GM19238 (cell line): ENCODE measurements around the gene RALGAPA2.
"Not testable (repeated sequence)": the region's sequence is repeated elsewhere in the genome, so short reads cannot be mapped to it uniquely, and the experiment has no call there.

Experiments used
- DNase-seq: peaks from one replicate; pipeline ENCODE4 v3.0.0; 2011; ENCODE audit warnings: low spot score; ENCODE audit not compliant: insufficient read length

Gene RALGAPA2

DNA sequence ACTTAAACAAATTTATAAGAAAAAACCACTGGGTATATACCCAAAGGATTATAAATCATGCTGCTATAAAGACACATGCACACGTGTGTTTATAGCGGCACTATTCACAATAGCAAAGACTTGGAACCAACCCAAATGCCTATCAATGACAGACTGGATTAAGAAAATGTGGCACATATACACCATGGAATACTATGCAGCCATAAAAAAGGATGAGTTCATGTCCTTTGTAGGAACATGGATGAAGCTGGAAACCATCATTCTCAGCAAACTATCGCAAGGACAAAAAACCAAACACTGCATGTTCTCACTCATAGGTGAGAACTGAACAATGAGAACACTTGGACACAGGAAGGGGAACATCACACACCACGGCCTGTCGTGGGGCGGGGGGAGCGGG lies 169.1 kb downstream of the RALGAPA2 start:
- not testable (repeated sequence) for DNase-seq

DNA sequence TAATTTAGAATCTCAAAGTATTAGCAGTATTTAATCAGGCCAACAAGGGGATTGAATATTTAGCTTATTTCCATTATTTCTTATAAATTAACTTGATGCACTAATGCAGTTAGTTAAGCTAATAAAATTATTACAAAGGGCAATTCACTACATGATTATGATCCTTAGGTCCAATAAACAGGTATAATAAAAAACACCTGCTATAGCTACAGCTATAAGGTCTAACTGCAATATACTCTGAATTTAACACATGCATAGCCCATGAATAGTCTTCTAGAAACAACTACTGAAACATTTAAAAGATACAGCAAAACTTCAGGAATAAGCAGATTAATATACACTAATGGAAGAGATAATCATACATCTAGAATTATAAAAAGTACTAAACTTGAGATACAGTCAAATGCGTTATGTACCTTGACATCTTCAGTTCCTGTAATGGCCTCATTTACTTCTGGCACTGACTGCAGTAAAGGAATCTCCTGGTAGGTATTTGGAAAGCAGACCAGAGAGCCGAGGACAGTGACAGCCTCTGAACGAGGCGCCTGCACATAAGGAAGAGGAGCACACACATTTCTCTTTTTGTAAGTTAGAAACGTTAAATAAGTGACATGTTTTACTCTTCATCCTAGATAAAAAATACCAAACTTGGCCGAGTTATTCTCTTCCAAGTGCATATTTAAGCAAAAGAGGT lies 176.1 kb downstream of the RALGAPA2 start:
- no peak for DNase-seq

DNA sequence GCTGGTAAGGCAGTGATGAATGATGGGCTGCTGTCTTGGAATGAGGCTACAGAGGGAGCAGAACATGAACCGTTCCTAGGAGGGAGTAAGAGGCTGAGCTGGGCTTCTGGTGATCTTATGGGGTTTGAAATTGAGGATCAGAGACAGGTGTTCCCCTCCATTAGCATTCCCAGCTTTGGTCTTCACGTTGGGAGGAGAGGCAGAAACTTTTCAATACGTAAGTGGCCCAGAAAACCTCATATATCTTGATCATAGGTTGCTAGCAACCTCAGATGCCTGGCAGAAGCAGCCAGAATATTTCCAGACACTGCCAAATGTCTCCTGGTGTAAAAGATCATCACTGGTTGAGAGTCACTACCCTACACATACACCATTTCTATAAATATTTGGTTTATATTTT lies 177.4 kb downstream of the RALGAPA2 start:
- DNase-seq: no peak

DNA sequence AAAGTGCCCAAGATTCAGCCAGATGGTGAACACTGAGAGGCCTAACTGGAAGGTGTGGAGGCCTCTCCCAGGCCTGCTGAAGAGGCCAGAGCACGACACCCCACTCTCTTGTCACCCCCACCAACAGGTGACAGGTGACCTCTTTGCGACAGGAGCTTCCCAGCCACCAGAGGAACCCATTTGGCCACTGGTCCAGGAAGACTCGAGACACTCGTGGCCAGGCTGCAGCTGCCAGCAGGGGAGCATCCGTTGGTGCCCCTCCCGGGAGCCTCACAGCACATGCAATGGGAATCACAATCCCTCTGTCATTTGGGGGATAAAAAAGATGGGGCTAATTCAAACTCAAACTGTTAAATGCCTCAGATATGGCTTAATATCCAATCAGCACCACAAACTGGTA lies 181.2 kb downstream of the RALGAPA2 start:
- no peak for DNase-seq

DNA sequence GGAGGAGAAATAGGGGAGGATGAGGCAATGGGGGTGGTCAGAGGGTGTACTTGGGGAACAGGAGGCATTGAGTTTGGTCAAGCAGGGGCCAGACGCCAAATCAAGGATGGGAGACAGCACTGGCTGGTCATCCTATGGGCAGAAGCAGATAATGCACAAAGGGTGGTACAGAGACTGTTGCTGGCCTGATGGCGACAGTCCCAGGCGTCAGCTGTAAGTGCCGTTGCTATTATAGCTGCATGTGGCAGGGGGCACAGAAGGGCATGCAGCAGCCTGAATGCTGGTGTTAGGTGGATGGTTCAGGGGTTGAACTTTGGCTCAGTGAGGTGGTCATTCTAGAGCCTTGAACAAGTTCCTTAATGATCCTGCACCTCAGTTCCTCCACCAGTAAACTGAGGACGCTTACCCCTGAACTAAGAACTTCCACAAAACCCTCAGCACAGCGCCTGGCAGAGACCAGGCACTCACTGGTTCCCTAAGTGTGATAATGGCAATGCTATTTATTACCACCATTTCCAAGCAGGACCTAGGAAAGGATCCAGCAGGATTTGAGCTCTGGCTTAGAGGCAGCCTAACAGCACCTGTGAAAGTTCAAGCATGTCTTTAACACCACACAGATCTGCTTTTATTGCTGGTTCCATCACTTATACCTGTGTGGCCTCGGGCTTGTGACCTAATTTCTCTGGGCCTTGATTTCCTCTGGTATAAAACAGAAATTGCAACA lies 181.9 kb downstream of the RALGAPA2 start:
- DNase-seq: no peak

DNA sequence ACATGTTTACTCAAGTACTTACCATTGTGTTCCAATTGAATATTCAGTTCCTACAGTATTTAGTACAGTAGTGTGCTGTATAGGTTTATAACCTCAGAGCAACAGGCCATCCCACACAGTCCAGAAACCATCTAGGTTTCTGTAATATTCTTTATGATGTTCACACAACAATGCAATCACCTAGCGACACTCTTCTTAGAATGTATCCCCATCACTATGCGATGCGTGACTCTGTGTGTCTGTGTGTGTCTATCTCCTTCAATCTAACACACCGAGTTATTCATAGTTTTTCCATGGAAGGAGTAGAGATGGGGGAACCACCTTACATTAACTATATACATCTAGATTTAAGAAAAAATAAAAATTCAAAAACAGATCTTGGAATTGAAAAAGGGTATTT lies 182.8 kb downstream of the RALGAPA2 start:
- no peak for DNase-seq

DNA sequence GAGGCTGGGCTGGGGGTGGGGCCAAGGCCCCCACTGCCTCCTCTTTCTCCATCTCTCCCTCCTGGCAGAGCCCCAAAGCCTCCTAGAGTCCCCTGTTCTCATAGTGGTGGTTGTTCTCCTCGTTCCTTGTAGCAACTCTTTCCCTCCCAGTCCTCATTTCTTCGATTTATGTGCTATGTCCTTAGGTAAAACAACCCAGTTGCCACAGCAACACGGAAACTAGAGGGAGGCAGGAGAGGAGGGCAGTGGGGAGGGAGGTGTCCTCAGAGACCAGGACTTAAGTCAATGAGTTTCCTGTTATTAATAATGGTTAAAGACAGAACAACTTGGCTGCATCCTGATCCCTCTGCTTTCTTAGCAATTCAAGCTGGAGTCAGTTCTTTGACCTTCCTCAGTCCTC lies 183.6 kb downstream of the RALGAPA2 start:
- no peak for DNase-seq

DNA sequence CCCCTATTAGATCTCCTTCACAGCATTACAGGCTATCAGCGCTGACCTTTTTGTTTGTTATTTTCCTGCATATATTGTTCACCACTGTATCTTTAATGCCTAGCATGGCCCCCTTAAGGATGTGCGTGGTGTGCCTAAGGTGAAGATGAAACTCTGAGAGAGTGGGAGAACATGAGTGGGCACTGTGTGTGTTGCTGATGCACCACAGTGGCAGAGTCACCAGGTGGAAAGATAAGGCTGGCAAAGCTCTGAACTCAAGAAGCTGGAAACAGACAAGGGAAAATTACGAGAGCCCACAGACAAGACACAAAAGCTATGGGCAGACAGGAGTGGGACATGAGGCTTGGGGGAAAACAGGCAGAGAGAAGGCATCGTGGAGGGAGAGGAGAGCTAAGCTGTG lies 184.8 kb downstream of the RALGAPA2 start:
- no peak for DNase-seq

DNA sequence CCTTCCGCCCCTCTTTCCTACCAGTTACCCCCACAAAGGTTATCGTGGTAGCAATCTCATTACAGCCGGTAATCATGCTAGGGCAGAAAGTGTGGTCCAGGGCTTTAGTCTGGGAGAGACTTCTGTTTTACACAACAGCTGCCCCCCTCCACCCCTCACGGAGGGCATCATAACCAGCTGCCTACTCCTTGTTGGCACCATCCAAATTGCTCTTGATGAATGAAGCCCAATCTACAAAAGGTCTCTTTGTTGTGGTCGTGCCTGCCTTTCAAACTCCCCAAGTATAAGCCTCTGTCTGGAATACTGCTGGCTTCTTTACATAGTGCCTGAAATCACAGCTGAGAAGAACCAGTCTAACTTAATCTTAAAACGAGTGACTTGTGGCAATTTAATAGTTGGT lies 186.7 kb downstream of the RALGAPA2 start:
- no peak for DNase-seq

DNA sequence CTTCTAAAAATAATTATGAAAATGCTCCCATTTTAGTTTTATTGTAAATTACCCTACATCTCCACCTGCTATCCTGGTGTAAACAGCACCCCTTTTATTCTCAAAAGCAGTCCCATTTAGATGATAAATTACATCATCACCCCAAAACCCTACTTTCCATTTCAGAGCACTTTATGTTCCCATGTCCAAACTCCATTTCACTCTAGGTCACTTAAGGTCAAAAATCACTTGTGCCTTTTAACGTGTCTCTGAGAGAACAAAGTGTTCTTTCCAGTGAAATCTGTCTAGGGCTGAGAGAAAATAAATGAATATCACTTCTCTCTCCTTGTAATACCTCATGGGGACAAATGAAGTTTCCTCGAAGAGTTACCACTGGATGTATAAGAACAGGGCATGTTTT lies 187.2 kb downstream of the RALGAPA2 start:
- no peak for DNase-seq

DNA sequence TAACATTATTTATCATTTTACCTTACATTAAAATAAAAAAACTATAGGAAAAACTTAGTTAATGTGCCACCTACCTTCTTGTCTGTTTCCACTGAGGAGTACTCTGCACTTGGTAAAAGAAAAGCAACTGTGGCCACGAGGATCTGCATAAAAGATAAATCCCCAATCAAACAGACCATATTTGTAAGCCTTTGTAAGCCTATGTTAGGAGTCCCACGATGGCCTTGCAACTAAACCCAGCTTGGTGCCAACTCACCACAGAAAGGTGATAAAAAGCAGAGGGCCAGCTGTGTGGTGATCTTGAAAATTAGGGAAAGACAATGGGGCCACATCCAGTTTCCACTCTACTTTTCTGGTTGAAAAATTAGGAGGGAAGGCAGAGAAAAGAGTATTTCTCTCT lies 187.7 kb downstream of the RALGAPA2 start:
- DNase-seq: no peak

DNA sequence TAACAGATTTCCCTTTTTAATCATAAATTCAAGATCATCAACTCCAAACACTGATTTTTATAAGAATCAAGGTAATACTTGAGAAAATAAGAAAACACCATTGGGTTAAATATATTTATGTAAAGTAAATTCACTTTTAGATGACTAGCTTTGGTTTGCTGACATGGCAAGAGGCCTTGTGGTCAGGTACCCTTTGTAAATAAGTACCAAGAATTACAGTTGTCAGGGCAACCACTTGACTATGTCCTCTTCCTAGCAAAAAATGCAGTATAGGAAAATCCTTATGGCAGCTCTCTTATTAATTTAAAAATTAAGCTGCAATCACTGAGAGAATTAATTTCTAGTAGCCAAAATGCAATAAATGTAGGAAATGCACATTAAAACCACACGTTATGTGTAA lies 190.7 kb downstream of the RALGAPA2 start:
- DNase-seq: no peak

DNA sequence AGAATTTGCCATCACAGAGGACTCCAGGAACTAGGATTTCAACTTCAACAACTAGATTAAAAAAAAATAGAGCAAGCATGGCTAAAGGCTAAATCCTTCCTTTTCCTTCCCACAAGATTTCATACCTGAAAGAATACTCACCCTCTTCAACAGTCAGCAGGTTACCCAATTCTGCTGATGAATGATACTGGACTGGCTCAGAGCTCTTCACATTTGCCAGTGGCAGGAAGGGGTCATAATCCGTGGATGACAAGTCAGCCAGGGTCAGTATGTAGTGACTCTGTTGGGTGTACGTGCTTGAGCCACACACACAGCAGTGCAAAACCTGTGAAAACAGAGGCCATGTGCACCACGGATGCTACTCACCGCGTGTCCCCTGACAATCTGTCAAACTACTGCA lies 191.7 kb downstream of the RALGAPA2 start:
- no peak for DNase-seq

DNA sequence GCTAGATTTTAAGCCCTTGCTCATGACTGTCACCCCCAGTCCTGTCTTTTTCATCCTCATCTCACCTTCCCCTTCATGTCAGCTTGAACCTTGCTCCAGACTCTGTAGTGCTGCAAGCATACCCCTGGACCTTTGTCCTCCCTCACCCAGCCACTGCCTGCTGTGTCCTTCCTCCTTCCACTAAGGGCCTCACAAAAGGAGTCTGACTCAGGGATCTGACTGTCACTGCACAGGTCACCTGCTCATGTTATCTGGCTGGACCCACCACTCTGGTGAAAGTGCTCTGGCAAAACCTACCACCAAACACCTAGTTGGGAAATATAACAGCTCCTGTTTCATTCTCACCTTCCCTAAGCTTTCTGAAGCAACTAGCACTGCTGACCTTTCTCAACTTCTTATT lies 193.2 kb downstream of the RALGAPA2 start:
- no peak for DNase-seq

DNA sequence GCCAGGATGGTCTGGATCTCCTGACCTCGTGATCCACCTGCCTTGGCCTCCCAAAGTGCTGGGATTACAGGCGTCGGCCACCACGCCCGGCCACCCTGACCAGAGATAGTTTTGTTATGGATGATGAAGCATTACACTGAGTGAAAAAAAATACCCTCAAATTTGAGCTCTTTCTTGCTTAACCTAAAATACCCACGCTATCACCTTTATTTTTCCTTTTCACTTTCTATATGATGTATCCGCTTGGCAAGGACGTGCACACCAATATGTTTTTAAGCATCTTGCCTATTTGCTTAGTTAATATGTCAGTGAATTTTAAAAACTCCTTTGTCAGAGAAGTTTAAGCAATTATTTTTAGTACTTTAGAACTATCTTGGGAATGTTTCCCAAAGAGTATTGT lies 194.2 kb downstream of the RALGAPA2 start:
- DNase-seq: no peak

DNA sequence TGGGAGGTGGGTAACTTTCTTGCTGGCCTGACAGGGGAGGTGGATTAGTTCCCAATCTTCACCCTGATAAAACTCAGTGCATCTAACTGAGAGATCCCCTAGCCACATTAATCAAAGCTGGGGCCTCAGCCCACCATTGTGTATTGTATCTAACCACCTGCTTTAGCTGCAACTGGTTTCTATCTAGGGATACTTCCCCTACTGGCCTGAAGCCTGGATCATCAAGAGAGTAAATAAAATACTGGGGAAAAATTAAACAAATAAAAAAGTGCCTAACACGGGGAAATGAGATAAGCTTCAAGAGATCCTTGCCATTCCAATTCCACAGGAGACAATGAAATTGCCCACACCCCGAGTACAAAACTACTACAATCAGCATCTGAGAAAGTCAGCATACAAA lies 195.1 kb downstream of the RALGAPA2 start:
- no peak for DNase-seq

DNA sequence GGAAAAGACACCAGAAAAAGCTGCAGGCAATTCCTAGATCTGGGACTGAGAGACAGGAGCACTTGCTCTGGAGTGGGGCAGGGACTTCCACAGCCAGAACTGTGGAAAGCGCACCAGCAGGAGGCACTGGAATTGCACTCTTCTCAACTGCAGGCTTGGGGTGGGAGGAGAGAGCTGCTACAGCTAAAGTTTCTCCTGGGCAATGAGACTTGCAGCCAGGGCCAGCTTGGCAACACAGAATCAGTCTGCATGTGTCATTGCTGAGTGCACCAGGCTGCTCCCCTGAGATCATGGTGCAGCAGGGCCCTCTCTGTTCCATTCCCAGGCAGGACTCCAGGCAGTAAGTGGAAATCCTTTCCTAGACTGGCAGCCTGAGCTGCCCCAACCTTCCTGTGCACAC lies 198.7 kb downstream of the RALGAPA2 start:
- no peak for DNase-seq

DNA sequence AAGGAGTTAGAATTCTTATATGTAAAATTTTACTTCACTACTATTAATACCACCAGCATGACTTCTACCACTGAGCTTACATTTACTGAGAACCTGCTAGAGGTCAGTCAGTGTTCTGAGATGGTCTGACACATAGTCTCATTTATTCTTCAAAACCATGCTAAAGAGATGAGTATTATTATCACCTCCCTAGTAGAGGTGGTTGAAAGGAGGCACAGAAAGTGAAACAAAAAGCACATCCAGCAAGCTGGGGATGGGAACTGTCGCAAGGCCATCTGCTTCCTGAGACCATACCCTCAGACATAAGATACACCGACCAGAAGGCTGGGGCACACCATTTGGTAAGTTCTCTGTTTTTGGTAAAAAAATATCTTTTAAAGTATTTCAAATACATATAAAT lies 206.9 kb downstream of the RALGAPA2 start:
- DNase-seq: peak; percentile 45

DNA sequence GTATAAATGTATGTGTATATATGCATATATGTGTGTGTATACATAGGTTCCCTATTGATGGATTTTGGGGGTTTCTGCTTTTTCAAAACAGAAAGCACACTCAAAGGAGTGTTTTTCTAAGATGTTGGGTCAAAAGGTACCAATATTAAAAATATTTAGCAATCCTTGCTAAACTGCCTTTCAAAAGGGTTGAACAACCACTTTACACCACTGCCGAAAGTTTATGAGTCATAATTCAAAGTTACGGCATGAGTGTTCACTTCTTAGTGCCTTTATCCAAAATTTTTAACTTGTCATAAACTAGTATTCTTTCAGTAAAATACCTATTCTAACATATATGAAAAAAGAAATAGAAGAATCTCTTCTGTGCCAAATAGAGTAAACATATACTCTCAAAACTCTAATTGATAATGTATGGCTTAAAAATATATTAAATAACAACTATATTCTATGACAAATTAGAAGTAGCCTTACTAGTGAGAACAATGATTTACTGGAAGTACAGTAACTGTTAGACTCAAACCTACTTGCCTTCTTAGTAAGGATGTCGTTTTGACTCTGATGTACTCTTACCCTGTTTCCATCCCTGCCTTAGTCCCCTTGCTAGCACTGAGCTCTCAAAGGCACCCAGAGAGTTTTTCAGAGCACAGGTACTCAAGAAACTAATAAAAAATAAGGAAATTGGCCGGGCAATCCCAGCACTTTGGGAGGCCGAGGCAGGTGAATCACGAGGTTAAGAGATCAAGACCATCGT lies 208.5 kb downstream of the RALGAPA2 start:
- no peak for DNase-seq

DNA sequence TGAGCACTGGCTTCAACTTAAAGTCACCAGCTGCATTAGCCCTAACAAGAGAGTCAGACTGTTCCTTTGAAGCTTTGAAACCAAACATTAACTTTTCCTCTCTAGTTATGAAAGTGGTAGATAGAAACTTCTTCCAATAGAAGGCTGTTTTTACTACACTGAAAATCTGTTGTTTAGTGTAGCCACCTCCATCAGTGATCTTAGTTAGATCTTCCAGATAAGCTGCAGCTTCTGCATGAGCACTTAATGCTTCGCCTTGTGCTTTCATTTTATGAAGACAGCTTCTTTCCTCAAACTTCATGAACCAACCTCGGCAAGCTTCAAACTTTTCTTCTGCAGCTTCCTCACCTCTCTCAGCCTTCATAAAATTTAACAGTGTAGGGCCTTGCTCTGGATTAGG lies 211.3 kb downstream of the RALGAPA2 start:
- DNase-seq: no peak

DNA sequence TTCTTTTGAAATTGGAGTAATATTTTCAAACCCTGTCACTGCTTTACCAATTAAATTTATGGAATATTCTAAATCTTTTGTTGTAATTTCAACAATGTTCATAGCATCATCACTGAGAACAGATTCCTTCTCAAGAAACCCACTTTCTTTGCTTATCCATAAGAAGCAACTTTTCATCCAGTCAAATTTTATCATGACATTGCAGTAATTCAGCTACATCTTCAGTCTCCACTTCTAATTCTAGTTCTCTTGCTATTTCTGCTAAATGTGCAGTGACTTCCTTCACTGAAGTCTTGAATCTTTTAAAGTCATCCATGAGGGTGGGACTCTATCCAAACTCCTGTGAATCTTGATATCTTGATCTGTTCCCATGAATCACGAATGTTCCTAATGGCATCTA lies 212.1 kb downstream of the RALGAPA2 start:
- no peak for DNase-seq

DNA sequence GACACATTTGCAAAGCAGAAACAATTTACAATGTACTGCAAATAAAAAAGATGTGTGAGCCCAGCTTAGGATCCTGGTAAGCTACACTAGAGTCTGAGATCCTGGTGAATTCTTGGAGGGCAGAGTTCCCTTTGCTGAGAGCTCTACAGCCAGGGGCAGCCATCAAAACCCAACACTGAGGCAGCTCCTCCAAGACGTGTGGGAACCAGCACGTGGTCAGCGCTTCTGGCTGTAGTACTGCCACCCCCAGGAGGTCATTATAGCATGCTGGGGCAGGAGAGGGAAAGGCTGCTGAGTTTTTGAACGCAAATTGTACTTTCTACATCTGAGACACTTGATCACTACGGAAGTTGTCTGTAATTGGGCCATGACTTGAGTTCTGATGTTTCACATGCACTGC lies 213.0 kb downstream of the RALGAPA2 start:
- no peak for DNase-seq
